K562 (cell line): ENCODE measurements around the gene FAAP100. TPM values are rescaled to one million over a fixed set of nuclear protein-coding genes. Genes with fewer than 3 reads are reported as not detected.

Experiments
- ATAC-seq: fragments of 200-7000 bp; cut with Tn5 transposase; 3 replicates; pipeline ENCODE4 v1.9.1; 2020; ENCODE audit warnings: moderate library complexity
- BruUV-seq: library from RNA; stranded (reverse); fragments of 400-500 nt; replicated peaks from 2 replicates; lab custom pipeline; 2021; lab: Mats Ljungman, UMichigan
- CTCF ChIA-PET: fragments of 300-600 bp; formaldehyde crosslinking; extraction: SDS; loops from one replicate; lab custom pipeline; 2021; ENCODE audit warnings: low intra/inter-chr PET ratio; lab: Yijun Ruan, JAX
- POLR2A ChIA-PET: fragments of 300-600, 350-650 bp; sonication (Branson Sonifier 250); formaldehyde crosslinking; extraction: SDS; loops from one replicate; lab custom pipeline; 2021; ENCODE audit warnings: antibody characterized with exemption, inconsistent platforms; lab: Yijun Ruan, JAX
- DNase-seq, 4 experiments: peaks; one replicate each; pipeline versions ENCODE4 v3.0.0 to v3.0.0-alpha.2; 2011 to 2018; ENCODE audit warnings: low spot score in 3 of 4, mixed read lengths in 3 of 4; ENCODE audit errors: extremely low read depth in 1 of 4
- FAIRE-seq: peaks from 2 replicates; lab custom pipeline; 2011; peaks lifted over from hg19 to GRCh38; lab: Jason Lieb, UNC
- H2AFZ ChIP-seq: 2 replicates; pipeline ENCODE4 v1.6.0; 2011; ENCODE audit warnings: low read depth, low read length, control low read depth, inconsistent platforms
- H3K27ac ChIP-seq: fragments of 200-600 bp; 3 replicates; pipeline ENCODE4 v1.8.0; 2011; ENCODE audit warnings: low read depth, mild to moderate bottlenecking, control low read depth, inconsistent platforms, low read length, moderate library complexity, mixed read lengths; ENCODE audit errors: extremely low read depth
- H3K27me3 ChIP-seq, 2 experiments: fragments of 300-600 bp in 1 of 2; 2 replicates in 1 of 2; 3 replicates in 1 of 2; pipeline versions ENCODE4 v1.6.0 to v1.8.0; 2011; ENCODE audit warnings: inconsistent platforms in 2 of 2, low read length in 2 of 2, mild to moderate bottlenecking in 1 of 2, mixed read lengths in 1 of 2, moderate library complexity in 1 of 2; ENCODE audit not compliant: control insufficient read depth in 2 of 2, insufficient read depth in 2 of 2
- H3K36me3 ChIP-seq: fragments of 300-600 bp; 3 replicates; pipeline ENCODE4 v1.8.0; 2011; ENCODE audit warnings: mild to moderate bottlenecking, low read length, inconsistent platforms; ENCODE audit not compliant: control insufficient read depth, insufficient read depth
- H3K4me1 ChIP-seq, 2 experiments: fragments of 200-600 bp in 1 of 2; replicated peaks in 1 of 2; 2 replicates in 1 of 2; 3 replicates in 1 of 2; pipeline versions ENCODE4 v1.5.1 to v1.8.0; 2011; ENCODE audit warnings: inconsistent platforms in 2 of 2, low read length in 2 of 2, mild to moderate bottlenecking in 1 of 2, mixed read lengths in 1 of 2, moderate library complexity in 1 of 2; ENCODE audit not compliant: control insufficient read depth in 2 of 2, insufficient read depth in 2 of 2
- H3K4me2 ChIP-seq: 2 replicates; pipeline ENCODE4 v1.6.1; 2011; ENCODE audit warnings: low read length, control low read depth, inconsistent platforms, mixed read lengths; ENCODE audit not compliant: insufficient read depth
- H3K4me3 ChIP-seq: fragments of 200-600 bp; sonication (generic), shearing (Covaris generic); 2 replicates; pipeline ENCODE4 v1.5.1; 2016; ENCODE audit warnings: control low read depth, inconsistent platforms
- H3K79me2 ChIP-seq: fragments of 200-600 bp; 3 replicates; pipeline ENCODE4 v1.8.0; 2011; ENCODE audit warnings: low read length, inconsistent platforms; ENCODE audit not compliant: control insufficient read depth, insufficient read depth
- H3K9ac ChIP-seq, 2 experiments: 2 replicates each; pipeline versions ENCODE4 v1.6.0 to v1.6.1; 2011; ENCODE audit warnings: low read depth in 2 of 2, low read length in 2 of 2, control low read depth in 1 of 2, inconsistent platforms in 1 of 2, mild to moderate bottlenecking in 1 of 2, mixed read lengths in 1 of 2; ENCODE audit not compliant: insufficient read depth in 1 of 2
- H3K9me1 ChIP-seq: one replicate; pipeline ENCODE4 v1.6.0; 2011; ENCODE audit warnings: inconsistent platforms, mild to moderate bottlenecking, low read length, moderate library complexity; ENCODE audit not compliant: control insufficient read depth, insufficient read depth
- H3K9me3 ChIP-seq: replicated peaks from 2 replicates; pipeline ENCODE4 v1.5.1; 2011; ENCODE audit warnings: low read depth, low read length, inconsistent platforms; ENCODE audit not compliant: control insufficient read depth, insufficient read depth
- H4K20me1 ChIP-seq: replicated peaks from 2 replicates; pipeline ENCODE4 v1.6.1; 2011; ENCODE audit warnings: low read length, inconsistent platforms, mixed read lengths; ENCODE audit not compliant: control insufficient read depth, insufficient read depth
- KAT8 ChIP-seq: fragments of 450-650 bp; IDR thresholded peaks from 2 replicates; pipeline ENCODE4 v1.6.1; 2016; ENCODE audit warnings: low read depth, mild to moderate bottlenecking
- RERE ChIP-seq: sonication (generic); formaldehyde crosslinking; IDR thresholded peaks from 2 replicates; pipeline ENCODE4 v1.8.0; 2023; ENCODE audit warnings: missing genetic modification reagents, mild to moderate bottlenecking, borderline replicate concordance
- TCFL5 ChIP-seq: fragments of 250-450 bp; sonication (Bioruptor Pico); conservative IDR thresholded peaks from 2 replicates; pipeline ENCODE4 v1.6.1; 2021; ENCODE audit warnings: mild to moderate bottlenecking, moderate library complexity, matching md5 sums
- ZNF224 ChIP-seq: sonication (generic); formaldehyde crosslinking; IDR thresholded peaks from 2 replicates; pipeline ENCODE4 v1.8.0; 2022; ENCODE audit warnings: mild to moderate bottlenecking, missing genetic modification reagents
- ZNF583 ChIP-seq: fragments of 250-450 bp; sonication (Bioruptor Pico); IDR thresholded peaks from 2 replicates; pipeline ENCODE4 v1.4.0; 2020
- WGBS: fragments of 100-300 bp; shearing (Covaris generic); methylation state at CpG from one replicate; pipeline ENCODE4 v1.1.6; 2016; ENCODE audit warnings: low coverage, mixed read lengths; ENCODE audit not compliant: insufficient coverage; ENCODE audit errors: missing lambda C conversion rate; 5-methylcytosine and 5-hydroxymethylcytosine counted together
- in situ Hi-C: fragments of 300-500 bp; cut with MboI; formaldehyde crosslinking; loops from 4 replicates; pipeline ENCODE4 v1.15.0; 2018; ENCODE audit warnings: inconsistent platforms, mixed read lengths
- intact Hi-C: fragments of 100-400 bp; cut with micrococcal nuclease; formaldehyde crosslinking; loops from 2 replicates; pipeline ENCODE4 v1.14.2; 2022
- polyA plus RNA-seq, 8 experiments: library from polyadenylated mRNA; depleted of rRNA in 4 of 8; stranded (reverse) in 5 of 8; unstranded in 3 of 8; fragments of >200 nt; fragmentation: Nextera tagmentation in 2 of 8; fragmentation: Illumina TruSeq in 1 of 8; extraction: Ambion mirVana in 2 of 8; extraction: Trizol in 1 of 8; gene quantifications; 2 replicates each; pipeline versions ENCODE4 v1.2.1 to v1.2.3, GENCODE V29; 2011 to 2014; ENCODE audit warnings: inconsistent platforms in 1 of 8, missing spikeins in 1 of 8
- total RNA-seq, 7 experiments: library from RNA; depleted of rRNA in 6 of 7; stranded (reverse); fragments of >200 nt in 6 of 7; fragmentation: Illumina TruSeq in 2 of 7; extraction: Trizol in 2 of 7; gene quantifications; 2 replicates each; pipeline versions ENCODE4 v1.2.1 to v1.2.3, GENCODE V29; 2011 to 2021; ENCODE audit warnings: low replicate concordance in 1 of 7

FAAP100 gene
- total and polyA plus RNA-seq, 9 of the 15 experiments (the other 6 are each of a cell fraction or from before 2014, with no cell fraction given), result 0.31 to 51.2 (median 12.6) TPM

- no peak for TF ChIP-seq RERE (CRISPR knock-in tag)
- TF ChIP-seq KAT8, result no peak
- no peak for TF ChIP-seq TCFL5 (CRISPR knock-in tag)
- TF ChIP-seq ZNF583 (CRISPR knock-in tag), result no peak
Measured at GRCh38 chr17:81581758-81582157, 29.6 kb upstream of the FAAP100 start (continued).

GRCh38 chr17:81580481-81580880 is 28.3 kb upstream of the FAAP100 start:
- Histone ChIP-seq H3K27me3 (no peaks in the 10 kb centered on the region), H3K9me1 (no peaks in the 10 kb centered on the region), H4K20me1 (peaks cover 7% of the 10 kb centered on the region), H3K4me3 (no peak overlapping the region), H3K9ac (peak overlapping the region in 1 of 2 experiments; percentile 79; a peak in 2 of 4 replicates), H3K9me3 (no peaks in the 10 kb centered on the region), H3K79me2 (peaks cover 11% of the 10 kb centered on the region; the same call in 2 of the 3 replicates), H3K27ac (peak overlapping the region; percentile 29; the same call in 1 of the 3 replicates), H3K36me3 (peaks cover 97% of the 10 kb centered on the region)
- ATAC-seq (peak; percentile 49), FAIRE-seq (no peak)
- no TSS peak for BruUV-seq
- WGBS, result 80% methylated on average over 6 of the region's 6 CpGs
- CTCF ChIA-PET, result no interaction called here
- intact Hi-C loops, result no loop called here
- no peak for TF ChIP-seq ZNF224 (CRISPR knock-in tag)
- TF ChIP-seq, all 486 proteins: peak for 0
- H3K4me1 ChIP-seq, result peaks cover 10 to 21% of the 10 kb centered on the region in 2 experiments; a peak in 4 of 5 replicates
- no peak overlapping the region for H2AFZ ChIP-seq
- POLR2A ChIA-PET, result interaction anchor here (0.7 to 1.2 kb wide), 3 partner anchors 10 to 19 kb away, joined by 3 to 7 read pairs (median 3); no protein-coding TSS in a partner anchor
- in situ Hi-C loops, result no loop called here
- no peak overlapping the region for H3K4me2 ChIP-seq
- peak in 2 of 4 experiments; percentile 32 to 45 for DNase-seq
